Measurements from ENCODE around the gene TXNDC16.

The TXNDC16 gene

DNA sequence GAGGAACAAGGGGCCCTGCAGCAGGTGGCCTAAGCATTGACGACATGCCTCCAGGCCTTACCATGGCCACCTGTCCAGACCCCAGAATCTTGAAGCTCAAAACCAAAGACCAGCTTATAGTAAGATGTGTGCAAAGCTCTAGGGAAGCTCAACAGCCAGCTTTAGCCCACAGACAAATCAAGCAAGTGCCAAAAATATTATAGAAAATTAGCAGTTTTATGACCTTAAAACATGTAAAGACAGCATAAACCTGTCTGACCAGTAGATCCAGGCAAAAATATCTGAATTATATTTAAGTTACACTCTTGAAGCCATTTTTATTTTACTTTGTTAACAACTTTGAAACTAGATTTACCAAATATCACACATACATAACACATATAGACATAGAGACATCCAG lies 90.6 kb downstream of the TXNDC16 start:
- intact Hi-C loops (cut with DNase I), result no loop called here
- DNase-seq, result no peak

GRCh38 chr14:52458721-52459085 lies 93.6 kb downstream of the TXNDC16 start:
- intact Hi-C loops (cut with DNase I), result no loop called here
- no peak for DNase-seq

GRCh38 chr14:52457411-52457810 lies 94.9 kb downstream of the TXNDC16 start:
- no peak for DNase-seq
- intact Hi-C loops (cut with DNase I), result no loop called here

- no peak for DNase-seq
- intact Hi-C loops (cut with DNase I), result no loop called here
Measured at GRCh38 chr14:52455291-52456088, 96.8 kb downstream of the TXNDC16 start.

- intact Hi-C loops (cut with DNase I), result no loop called here
- DNase-seq, result no peak
Measured at GRCh38 chr14:52447236-52447635, 105.1 kb downstream of the TXNDC16 start.

DNA sequence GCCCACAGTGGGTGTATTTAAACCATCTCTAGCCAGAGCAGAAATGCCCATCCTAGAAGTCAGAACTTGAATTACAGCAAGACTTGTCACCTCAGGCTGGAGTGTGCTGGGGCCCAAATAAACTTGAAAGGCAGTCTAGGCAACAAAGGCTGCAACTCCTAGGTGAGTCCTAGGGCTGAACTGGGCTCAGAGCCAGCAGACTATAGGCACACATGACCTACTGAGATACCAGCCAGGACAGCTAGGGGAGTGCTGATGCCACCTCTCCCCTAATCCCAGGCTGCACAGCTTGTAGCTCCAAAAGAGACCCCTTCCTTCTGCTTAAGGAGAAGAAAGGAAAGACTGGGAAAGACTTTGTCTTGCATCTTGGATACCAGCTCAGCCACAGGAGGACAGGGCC lies 106.0 kb downstream of the TXNDC16 start:
- intact Hi-C loops (cut with DNase I), result no loop called here
- no peak for DNase-seq

DNA sequence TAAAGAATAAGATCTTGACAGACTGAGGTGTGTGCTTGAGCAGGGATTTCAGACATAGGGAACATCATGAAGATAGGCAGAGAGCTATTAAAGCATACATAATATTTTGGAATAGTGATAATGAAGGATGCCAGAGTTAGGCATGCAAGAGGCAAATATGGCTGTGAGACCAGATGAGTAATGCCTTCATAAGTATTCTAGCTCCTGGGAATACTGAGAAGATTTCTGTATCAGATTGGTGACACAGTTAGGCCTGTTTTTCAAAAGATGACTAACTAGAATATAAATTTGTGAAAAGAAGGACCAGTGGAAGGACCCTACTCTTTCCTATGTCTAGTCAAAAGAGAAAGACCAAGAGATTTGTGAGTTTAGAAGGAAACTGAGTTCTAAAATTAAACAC lies 108.8 kb downstream of the TXNDC16 start:
- DNase-seq, result no peak

DNA sequence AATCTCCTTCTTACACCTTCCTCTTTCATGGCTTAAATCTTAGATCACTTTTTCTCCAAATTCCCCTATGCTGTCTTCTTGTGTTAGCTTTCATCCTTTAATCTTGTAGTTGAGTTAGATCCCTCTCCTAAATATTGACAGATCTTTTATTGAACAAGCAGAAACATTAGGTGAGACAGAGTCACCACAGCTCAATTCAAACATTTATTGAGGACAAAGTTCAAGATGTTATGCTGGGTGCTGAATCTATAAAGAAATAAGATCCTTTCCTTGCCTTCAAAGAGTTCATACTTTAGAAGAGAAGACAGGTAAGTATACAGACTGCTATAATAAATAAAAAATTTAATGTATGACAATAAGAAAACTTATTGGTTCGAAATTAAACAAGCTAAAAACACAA lies 109.7 kb downstream of the TXNDC16 start:
- intact Hi-C loops (cut with DNase I), result no loop called here

More for the DNA sequence above, 108.8 kb downstream of the TXNDC16 start:
- intact Hi-C loops (cut with DNase I), result no loop called here

GRCh38 chr14:52442166-52442565 lies 110.1 kb downstream of the TXNDC16 start:
- no peak for DNase-seq
- intact Hi-C loops (cut with DNase I), result no loop called here

More for the DNA sequence above, 109.7 kb downstream of the TXNDC16 start:
- no peak for DNase-seq

- intact Hi-C loops (cut with DNase I), result no loop called here
- no peak for DNase-seq
Measured at GRCh38 chr14:52439476-52439875, 112.8 kb downstream of the TXNDC16 start.

GRCh38 chr14:52434955-52435354 lies 117.3 kb downstream of the TXNDC16 start:
- intact Hi-C loops (cut with DNase I), result no loop called here
- DNase-seq, result no peak

GRCh38 chr14:52430474-52430873 lies 121.8 kb downstream of the TXNDC16 start:
- intact Hi-C loops (cut with DNase I), result no loop called here
- DNase-seq, result no peak

DNA sequence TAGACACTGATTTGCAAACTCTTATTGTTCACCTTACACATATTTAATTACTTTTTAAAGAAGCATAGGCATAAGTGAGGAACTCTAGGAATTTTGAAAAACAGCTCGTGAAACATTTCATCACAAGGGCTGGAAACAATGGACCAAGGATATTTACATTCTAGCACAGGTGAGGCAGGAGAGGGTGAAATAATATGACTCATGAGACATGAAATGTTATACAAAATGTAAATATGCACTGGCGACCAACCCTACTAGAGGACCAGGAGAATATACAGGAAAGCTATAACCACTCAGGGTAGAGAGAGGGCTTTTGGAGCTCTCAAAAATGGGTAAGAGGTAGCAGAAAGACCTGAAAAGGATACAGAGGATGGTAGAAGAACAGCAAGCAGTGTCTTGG lies 122.9 kb downstream of the TXNDC16 start:
- no peak for DNase-seq
- intact Hi-C loops (cut with DNase I), result no loop called here

DNA sequence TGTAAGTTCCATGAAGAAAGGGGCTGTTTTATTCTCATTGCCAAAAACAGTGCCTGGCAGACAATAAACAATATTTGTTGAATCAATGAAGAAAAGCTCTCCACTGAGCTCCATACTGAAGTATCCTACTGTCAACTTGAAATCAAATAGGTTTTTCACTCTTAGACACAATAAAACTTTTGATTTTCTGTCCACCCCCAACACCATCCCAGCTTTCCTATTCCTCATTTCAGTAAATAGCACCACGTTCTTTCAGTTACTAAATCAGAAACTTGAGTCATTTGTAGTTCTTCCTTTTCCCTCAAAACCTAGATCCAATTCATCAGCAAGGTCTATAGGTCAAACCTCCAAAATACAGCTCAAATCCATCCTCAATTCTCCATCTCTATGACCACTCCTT lies 124.8 kb downstream of the TXNDC16 start:
- DNase-seq, result no peak
- intact Hi-C loops (cut with DNase I), result no loop called here

DNA sequence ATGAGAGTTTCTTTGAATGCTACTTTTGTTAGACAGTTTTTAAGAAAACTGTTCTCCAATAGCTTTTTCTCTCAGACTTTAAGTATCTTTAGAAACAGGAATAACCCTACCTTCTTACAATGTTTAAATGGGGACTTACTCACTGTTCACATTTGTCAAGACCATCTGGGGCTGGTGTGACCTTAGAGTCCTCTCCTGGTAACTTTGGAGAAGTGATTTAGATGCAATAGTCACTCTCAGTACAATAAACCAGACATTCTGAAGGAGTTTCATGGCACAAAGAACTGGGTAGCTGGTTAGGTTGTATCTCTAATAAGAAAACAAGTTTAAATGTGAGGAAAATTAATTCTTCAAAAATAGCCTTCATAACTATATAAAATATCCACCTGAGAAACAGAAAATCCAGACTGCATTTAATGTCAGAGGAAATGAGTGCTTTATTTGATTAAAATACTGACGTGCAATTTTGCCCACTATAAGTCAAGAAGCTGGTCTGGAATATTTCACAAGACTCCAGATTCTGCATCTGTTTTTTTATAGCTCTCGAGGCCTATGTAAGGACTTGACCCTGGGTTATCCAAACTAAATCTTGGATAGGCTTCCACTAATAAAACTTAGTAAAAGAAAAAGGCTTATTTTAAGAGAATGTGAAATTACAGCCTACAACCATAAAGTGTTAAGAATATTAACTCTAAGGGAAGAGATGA lies 129.5 kb downstream of the TXNDC16 start:
- no peak for DNase-seq
- intact Hi-C loops (cut with DNase I), result no loop called here

GRCh38 chr14:52417139-52417538 lies 135.2 kb downstream of the TXNDC16 start:
- DNase-seq, result no peak
- intact Hi-C loops (cut with DNase I), result no loop called here

GRCh38 chr14:52413729-52414408 lies 138.4 kb downstream of the TXNDC16 start:
- intact Hi-C loops (cut with DNase I), result no loop called here
- no peak for DNase-seq

DNA sequence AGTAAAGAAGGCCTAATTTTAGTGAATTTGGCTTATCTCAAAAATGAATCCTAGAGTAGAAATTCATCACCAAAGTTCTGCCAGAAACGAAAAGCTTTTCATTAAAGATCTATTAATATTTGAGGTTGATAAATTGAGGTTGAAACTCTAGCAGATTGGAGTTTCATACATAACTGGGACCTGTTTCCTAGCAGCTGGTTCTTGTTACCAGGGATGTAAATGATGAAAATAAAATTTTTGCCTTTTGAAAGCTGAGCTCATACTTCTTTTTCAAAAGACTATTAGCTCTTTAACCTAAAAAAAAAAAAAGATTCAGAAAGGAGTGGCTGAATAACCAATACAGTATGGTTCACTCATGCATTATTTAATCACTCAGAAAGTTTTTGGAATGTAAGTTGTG lies 139.9 kb downstream of the TXNDC16 start:
- intact Hi-C loops (cut with DNase I), result no loop called here
- DNase-seq, result no peak

- DNase-seq, result no peak
- intact Hi-C loops (cut with DNase I), result no loop called here
Measured at GRCh38 chr14:52405314-52405713, 147.0 kb downstream of the TXNDC16 start.

DNA sequence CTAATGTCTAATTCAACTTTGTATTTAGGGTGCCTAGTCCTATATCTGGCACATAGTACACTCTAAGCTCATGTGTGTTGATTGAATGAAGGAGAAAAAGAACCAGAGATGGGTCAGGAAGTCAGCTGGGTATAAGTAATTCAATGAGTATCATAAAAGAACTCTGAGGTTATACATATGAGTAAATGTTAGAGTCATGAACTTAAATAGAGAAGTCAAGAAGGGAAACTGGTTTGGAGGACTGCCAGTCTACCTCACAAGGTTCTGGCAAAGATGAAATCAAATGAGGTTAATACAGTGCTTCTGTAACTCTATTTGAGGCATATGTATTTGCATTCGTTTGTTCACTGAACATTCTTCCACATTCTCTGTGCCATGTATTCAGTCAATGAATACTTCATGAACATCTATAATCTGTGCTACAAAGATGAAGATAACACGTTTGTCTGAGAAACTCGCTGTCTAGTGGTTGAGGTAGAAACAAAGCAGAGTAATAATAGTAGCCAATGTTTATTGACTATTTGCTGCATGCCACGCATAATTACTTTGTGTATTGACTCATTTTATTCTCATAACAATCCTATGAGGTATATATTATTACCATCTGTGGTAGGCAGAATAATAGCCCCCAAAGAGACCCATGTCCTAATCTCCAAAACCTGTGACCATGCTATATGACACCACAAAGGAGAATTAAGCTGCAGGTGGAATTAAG lies 149.3 kb downstream of the TXNDC16 start:
- DNase-seq, result no peak
- intact Hi-C loops (cut with DNase I), result no loop called here

GRCh38 chr14:52400846-52401245 lies 151.5 kb downstream of the TXNDC16 start:
- DNase-seq, result no peak
- intact Hi-C loops (cut with DNase I), result no loop called here

All from posterior cingulate gyrus (tissue), 11 donors.